ENCODE results near the gene NOLC1. TPM values are rescaled to one million over a fixed set of nuclear protein-coding genes. Genes with fewer than 3 reads are reported as not detected.

NOLC1 gene
- total RNA-seq, 2 experiments from 2014 or later: 210 to 215 TPM

DNA sequence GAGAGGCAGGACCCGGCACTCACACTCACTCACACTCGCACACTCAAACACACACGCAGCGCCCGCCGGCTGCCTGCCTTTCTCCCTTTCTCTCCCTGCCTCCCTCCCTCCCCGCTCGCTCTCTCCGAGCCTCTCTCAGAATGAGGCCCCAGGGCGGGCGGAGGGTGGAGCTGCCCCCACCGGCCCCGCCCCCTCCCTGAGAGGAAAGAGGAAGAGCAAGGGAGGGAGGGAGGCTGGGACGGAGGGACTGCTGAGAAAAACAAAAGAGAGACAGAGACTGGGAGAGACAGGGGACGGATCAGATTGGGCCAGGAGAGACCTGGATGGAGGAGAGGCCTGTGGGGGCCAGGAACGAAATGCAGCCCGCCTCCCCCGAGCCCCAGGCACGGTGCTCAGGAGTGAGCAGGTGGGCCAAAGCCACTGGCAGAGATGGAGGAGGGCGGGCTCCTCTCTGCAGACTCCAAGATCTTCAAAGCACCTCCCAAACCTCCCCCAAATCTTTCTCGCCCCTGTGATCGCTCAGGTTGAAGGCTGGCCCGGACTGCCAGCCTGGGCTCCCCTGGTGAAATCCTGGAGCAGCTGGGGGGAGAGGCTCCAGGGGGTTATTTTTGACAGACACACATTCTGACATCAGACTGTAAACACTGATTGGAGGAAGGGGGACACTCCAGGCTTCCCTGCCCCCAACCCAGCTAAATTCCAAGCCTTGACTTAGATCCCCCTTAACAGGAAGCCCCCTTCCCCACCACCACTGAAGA, 37.1 kb upstream of the NOLC1 start:
- TF ChIP-seq, protein P1, sequence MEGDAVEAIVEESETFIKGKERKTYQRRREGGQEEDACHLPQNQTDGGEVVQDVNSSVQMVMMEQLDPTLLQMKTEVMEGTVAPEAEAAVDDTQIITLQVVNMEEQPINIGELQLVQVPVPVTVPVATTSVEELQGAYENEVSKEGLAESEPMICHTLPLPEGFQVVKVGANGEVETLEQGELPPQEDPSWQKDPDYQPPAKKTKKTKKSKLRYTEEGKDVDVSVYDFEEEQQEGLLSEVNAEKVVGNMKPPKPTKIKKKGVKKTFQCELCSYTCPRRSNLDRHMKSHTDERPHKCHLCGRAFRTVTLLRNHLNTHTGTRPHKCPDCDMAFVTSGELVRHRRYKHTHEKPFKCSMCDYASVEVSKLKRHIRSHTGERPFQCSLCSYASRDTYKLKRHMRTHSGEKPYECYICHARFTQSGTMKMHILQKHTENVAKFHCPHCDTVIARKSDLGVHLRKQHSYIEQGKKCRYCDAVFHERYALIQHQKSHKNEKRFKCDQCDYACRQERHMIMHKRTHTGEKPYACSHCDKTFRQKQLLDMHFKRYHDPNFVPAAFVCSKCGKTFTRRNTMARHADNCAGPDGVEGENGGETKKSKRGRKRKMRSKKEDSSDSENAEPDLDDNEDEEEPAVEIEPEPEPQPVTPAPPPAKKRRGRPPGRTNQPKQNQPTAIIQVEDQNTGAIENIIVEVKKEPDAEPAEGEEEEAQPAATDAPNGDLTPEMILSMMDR (IDR thresholded peaks at IDR 0.05): no peak
- Mint-ChIP-seq H3K9me3 (no peaks in the 10 kb centered on the region), H3K4me1 (ENCODE audit: low read depth) (peaks cover 50% of the 10 kb centered on the region), H3K4me3 (peak overlapping the region; percentile 84), H3K27ac (peak overlapping the region; percentile 100), H3K36me3 (ENCODE audit: low read depth) (peaks cover 29% of the 10 kb centered on the region), H3K27me3 (no peaks in the 10 kb centered on the region)
- POLR2A ChIA-PET: interaction anchor here (1.3 to 6.6 kb wide), 5 partner anchors 12 to 320 kb away, joined by 3 to 65 read pairs (median 5); partner anchors contain the start of genes FBXL15, NOLC1 and PPRC1
- intact Hi-C loops (cut with micrococcal nuclease): no loop called here
- CTCF ChIA-PET: interaction anchor here (1.0 to 1.8 kb wide), 4 partner anchors 8 to 285 kb away, joined by 3 to 6 read pairs (median 4); no protein-coding TSS in a partner anchor
- ATAC-seq (peak; percentile 61), DNase-seq (peak; percentile 91)

DNA sequence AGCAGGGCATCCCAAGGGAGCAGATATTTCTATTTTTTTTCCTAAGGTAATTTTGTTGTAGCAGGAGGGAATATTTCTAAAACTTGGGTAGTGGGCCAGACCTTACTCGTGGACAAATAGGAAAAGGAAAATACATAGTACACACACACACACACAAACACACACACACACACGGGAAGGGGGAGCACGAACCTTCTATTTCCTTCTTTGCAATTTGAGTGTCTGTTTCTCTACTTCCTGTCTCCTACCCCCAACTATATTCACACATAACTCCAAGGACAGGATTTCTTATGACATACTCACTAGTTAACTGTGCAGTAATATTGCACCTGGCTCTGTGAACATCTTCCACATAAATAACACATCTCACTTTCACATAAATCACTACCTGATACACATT, 36.4 kb upstream of the NOLC1 start:
- peaks cover 47% of the 10 kb centered on the region for H3K4me1 Mint-ChIP-seq (ENCODE audit: low read depth)
- POLR2A ChIA-PET: interaction anchor here (1.3 to 6.6 kb wide), 5 partner anchors 17 to 319 kb away, joined by 3 to 65 read pairs (median 4); partner anchors contain the start of genes FBXL15, NOLC1 and PPRC1
- TF ChIP-seq, protein P1 (IDR thresholded peaks at IDR 0.05): no peak
- peaks cover 23% of the 10 kb centered on the region for H3K36me3 Mint-ChIP-seq (ENCODE audit: low read depth)
- DNase-seq (peak; percentile 12), ATAC-seq (no peak)
- H3K9me3 Mint-ChIP-seq: no peaks in the 10 kb centered on the region
- peak overlapping the region; percentile 100 for H3K27ac Mint-ChIP-seq
- CTCF ChIA-PET: interaction anchor here (1.2 to 1.5 kb wide), 2 partner anchors 275 to 285 kb away, joined by 3 to 6 read pairs; no protein-coding TSS in a partner anchor
- H3K27me3 Mint-ChIP-seq: no peaks in the 10 kb centered on the region
- H3K4me3 Mint-ChIP-seq: peak overlapping the region; percentile 84
- intact Hi-C loops (cut with micrococcal nuclease): no loop called here

DNA sequence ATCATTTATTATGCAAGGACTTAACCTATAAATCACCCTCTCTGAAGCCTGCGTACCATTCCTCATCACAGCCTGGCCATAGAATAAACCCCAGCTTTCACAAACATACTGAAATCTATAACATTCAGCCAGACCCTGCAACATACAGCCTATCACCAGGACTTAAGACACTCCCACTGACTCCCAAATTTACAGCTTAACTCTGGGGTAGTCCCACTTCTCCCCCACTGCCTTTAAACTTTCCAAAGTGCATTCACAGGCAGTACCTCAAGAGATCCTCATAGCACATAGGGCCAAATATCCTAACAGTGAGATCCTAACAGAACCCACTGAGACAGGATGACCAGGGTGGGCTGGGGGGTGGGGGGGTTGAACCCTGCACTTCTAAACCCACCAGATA, 35.5 kb upstream of the NOLC1 start:
- TF ChIP-seq, protein P1 (IDR thresholded peaks at IDR 0.05): no peak
- Mint-ChIP-seq H3K4me1 (ENCODE audit: low read depth) (peaks cover 55% of the 10 kb centered on the region), H3K27ac (peak overlapping the region; percentile 100), H3K36me3 (ENCODE audit: low read depth) (peaks cover 17% of the 10 kb centered on the region), H3K9me3 (no peaks in the 10 kb centered on the region), H3K27me3 (no peaks in the 10 kb centered on the region), H3K4me3 (peak overlapping the region; percentile 84)
- ChIA-PET POLR2A (interaction anchor here (1.2 to 6.6 kb wide), 6 partner anchors 14 to 304 kb away, joined by 3 to 65 read pairs (median 4); partner anchors contain the start of genes FBXL15 and NOLC1), CTCF (interaction anchor here (1.0 kb wide), 1 partner anchor 13 kb away, joined by 3 read pairs; no protein-coding TSS in a partner anchor)
- intact Hi-C loops (cut with micrococcal nuclease): no loop called here
- ATAC-seq (no peak), DNase-seq (no peak)

DNA sequence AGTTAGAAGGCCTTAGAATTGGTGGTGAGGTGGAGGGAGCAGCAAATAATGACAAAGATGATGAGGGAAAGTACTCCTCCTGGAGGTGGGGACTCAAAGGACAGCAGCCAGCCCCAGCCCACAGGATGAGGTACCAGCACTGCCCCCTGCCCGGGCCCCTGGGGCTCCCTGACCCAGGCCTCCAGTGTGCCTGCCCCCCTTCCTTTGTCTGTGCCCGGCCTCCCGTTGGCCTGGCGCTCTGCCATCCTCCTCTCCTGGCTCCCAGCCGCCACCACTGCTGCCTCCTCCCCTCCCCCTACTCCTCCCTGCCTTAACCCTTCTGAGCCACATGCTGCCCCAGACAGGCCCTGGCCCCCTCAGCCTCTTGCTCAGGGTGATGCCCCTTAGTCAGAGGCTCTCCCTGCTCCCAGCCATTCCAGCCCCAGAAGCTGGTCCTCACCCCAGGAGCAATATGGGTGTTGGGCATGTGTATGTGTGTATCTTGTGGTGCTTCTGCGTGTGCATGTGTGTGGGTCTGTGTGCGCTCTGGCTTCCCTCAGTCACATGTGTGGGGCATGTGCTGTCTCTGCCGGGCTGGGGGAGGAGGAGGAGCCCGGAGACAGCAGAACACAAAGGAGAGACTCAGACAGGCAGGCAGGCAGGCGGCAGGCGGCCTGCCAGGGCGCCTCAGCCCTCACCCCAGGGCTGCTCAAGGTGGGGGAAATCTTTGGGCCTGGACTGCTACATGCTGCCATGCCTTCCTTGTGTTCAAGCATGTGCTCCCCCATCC, 34.6 kb upstream of the NOLC1 start:
- peaks cover 15% of the 10 kb centered on the region for H3K36me3 Mint-ChIP-seq (ENCODE audit: low read depth)
- peaks cover 53% of the 10 kb centered on the region for H3K4me1 Mint-ChIP-seq (ENCODE audit: low read depth)
- ATAC-seq (peak; percentile 41), DNase-seq (peak; percentile 83)
- POLR2A ChIA-PET: interaction anchor here (0.6 to 6.6 kb wide), 7 partner anchors 14 to 333 kb away, joined by 3 to 65 read pairs (median 6); partner anchors contain the start of gene NOLC1
- intact Hi-C loops (cut with micrococcal nuclease): no loop called here
- CTCF ChIA-PET: interaction anchor here (1.0 to 1.6 kb wide), 3 partner anchors 14 to 52 kb away, joined by 3 to 9 read pairs (median 7); partner anchors contain the start of gene PPRC1
- H3K27me3 Mint-ChIP-seq: no peaks in the 10 kb centered on the region
- TF ChIP-seq, protein P1 (IDR thresholded peaks at IDR 0.05): peak; percentile 36
- peak overlapping the region; percentile 84 for H3K4me3 Mint-ChIP-seq
- H3K9me3 Mint-ChIP-seq: no peaks in the 10 kb centered on the region
- peak overlapping the region; percentile 100 for H3K27ac Mint-ChIP-seq
